ENCODE data around the gene MGME1. TPM values are rescaled to one million over a fixed set of nuclear protein-coding genes. Genes with fewer than 3 reads are reported as not detected.

Gene MGME1
- total RNA-seq, 1 donor from 2014 or later = 25.0 TPM

DNA sequence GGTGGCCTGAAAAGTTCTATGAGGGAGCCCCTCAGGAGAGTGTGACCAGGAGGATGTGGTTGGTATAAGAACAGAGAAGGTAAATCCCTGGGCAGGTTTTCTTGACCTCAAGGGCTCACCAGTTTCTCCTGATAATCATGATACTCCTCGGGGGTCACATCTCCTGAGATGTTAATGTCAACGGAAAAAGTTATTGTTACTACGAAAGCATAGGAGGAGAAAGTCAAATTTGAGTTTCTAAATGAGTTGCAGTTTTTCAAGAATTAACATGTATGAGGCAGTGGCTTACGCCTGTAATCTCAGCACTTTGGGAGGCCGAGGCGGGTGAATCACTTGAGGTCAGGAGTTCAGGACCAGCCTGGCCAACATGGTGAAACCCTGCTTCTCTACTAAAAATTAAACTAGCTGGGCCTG, 23.4 kb downstream of the MGME1 start:
- Mint-ChIP-seq H3K27me3 (ENCODE audit: low read depth) (no peaks in the 10 kb centered on the region), H3K27ac (no peak overlapping the region), H3K9me3 (no peaks in the 10 kb centered on the region), H3K4me1 (peaks cover 7% of the 10 kb centered on the region), H3K4me3 (no peak overlapping the region), H3K36me3 (peaks cover 8% of the 10 kb centered on the region)
- TF ChIP-seq, protein P1, sequence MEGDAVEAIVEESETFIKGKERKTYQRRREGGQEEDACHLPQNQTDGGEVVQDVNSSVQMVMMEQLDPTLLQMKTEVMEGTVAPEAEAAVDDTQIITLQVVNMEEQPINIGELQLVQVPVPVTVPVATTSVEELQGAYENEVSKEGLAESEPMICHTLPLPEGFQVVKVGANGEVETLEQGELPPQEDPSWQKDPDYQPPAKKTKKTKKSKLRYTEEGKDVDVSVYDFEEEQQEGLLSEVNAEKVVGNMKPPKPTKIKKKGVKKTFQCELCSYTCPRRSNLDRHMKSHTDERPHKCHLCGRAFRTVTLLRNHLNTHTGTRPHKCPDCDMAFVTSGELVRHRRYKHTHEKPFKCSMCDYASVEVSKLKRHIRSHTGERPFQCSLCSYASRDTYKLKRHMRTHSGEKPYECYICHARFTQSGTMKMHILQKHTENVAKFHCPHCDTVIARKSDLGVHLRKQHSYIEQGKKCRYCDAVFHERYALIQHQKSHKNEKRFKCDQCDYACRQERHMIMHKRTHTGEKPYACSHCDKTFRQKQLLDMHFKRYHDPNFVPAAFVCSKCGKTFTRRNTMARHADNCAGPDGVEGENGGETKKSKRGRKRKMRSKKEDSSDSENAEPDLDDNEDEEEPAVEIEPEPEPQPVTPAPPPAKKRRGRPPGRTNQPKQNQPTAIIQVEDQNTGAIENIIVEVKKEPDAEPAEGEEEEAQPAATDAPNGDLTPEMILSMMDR (IDR thresholded peaks at IDR 0.05; ENCODE audit: unreplicated experiment) = no peak
- no peak for DNase-seq (ENCODE audit: low spot score in 2 of 2, unreplicated experiment in 2 of 2)

DNA sequence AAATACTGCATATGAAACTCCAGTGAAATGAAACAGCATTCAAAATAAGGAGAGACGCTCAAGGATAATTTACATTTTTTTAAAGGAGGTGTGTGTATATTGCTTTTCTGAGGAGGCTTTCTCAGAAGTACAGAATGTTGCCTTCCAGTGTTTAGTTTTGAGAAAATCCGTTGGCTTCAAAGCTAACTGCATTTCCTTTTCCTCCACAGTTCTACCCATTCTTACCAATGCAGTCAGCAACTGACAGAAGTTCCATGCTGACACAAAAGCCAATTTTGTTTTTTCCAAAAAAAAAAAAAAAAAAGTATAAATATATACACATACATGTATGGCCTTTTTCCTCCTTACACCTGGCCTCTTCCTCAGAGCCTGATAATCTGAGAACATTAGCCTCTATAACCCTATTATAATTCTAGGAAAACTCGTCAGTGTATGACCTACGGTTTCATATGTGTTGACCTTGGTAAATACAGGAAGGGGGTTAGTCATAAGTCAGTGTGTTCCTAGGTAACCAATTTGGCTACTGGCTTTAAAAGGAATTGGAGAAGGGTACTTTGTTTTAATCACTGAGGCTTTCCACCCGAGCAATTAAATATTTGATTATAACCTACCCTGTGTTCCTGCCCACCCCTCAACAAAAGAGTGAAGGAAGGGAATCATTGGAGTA, 24.2 kb downstream of the MGME1 start:
- H3K36me3 Mint-ChIP-seq = peaks cover 6% of the 10 kb centered on the region
- H3K4me1 Mint-ChIP-seq = peaks cover 7% of the 10 kb centered on the region
- TF ChIP-seq, protein P1 (IDR thresholded peaks at IDR 0.05; ENCODE audit: unreplicated experiment) = no peak
- no peak for DNase-seq (ENCODE audit: low spot score in 2 of 2, unreplicated experiment in 2 of 2)
- no peak overlapping the region for H3K27ac Mint-ChIP-seq
- H3K9me3 Mint-ChIP-seq = no peaks in the 10 kb centered on the region
- H3K27me3 Mint-ChIP-seq (ENCODE audit: low read depth) = no peaks in the 10 kb centered on the region
- no peak overlapping the region for H3K4me3 Mint-ChIP-seq

DNA sequence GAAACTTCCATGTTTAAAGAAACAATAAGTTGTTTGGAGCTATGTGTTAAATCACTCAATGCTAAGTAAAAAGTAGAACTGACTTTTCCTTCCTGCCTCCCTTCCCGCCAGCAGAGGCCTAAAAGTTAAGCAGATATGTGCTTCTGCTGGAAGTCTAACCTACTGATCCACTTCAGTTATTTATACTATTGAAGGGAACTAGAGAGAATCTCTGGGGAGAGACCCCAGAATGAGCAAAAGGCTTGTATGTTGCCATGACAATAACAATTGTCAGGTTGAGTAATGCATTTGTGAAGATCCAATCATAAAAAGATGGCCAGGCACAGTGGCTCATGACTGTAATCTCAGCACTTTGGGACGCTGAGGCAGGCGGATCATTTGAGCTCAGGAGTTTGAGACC, 24.7 kb downstream of the MGME1 start:
- Mint-ChIP-seq H3K4me3 (no peak overlapping the region), H3K9me3 (no peaks in the 10 kb centered on the region), H3K36me3 (peaks cover 6% of the 10 kb centered on the region), H3K27me3 (ENCODE audit: low read depth) (no peaks in the 10 kb centered on the region), H3K27ac (no peak overlapping the region), H3K4me1 (peaks cover 7% of the 10 kb centered on the region)
- TF ChIP-seq, protein P1 (IDR thresholded peaks at IDR 0.05; ENCODE audit: unreplicated experiment) = no peak
- DNase-seq (ENCODE audit: low spot score in 2 of 2, unreplicated experiment in 2 of 2) = no peak

DNA sequence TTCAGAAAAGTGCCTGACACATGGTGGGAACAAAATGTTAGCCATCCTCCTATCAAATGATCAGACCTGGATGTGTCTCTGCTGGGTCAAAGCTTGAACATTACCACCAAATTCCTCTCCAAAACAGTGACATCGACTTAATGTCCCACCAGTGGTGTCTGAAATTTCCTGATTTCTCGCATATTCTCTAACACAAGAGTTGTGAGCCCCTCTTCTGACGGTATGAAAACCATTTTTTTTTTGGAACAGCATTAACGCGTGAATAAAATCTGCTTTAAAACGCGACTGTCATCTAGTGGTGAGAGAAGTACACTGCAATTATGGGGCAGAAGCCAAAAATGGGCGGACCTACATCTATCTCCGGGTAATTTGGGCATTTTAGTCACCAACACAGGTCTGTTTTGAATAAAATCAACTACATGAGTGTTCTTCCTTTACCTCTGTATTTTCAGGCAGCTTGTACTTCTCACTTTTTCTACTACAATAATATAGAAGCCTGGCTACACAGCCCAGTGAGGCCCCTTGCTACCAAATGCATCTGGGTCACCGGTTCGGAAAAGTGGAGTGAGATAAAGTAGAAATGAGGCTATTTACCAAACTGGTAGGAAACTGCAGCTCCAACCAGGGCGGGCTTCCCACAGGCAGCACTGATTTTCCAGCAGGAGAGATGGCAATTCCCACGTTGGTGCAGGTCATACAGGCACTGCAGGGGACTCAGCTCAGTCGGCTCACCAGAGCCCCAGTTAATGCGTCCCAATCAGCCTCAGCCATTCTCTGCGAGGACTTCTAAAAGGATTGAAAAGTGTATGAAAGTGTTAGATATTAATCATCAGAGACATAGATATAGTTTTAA, 27.4 kb downstream of the MGME1 start:
- TF ChIP-seq, protein P1 (IDR thresholded peaks at IDR 0.05; ENCODE audit: unreplicated experiment) = peak; percentile 88
- no peak overlapping the region for H3K4me3 Mint-ChIP-seq
- H3K27me3 Mint-ChIP-seq (ENCODE audit: low read depth) = no peaks in the 10 kb centered on the region
- DNase-seq (ENCODE audit: low spot score in 2 of 2, unreplicated experiment in 2 of 2) = no peak
- H3K36me3 Mint-ChIP-seq = peaks cover 2% of the 10 kb centered on the region
- no peak overlapping the region for H3K27ac Mint-ChIP-seq
- peaks cover 7% of the 10 kb centered on the region for H3K4me1 Mint-ChIP-seq
- no peaks in the 10 kb centered on the region for H3K9me3 Mint-ChIP-seq

DNA sequence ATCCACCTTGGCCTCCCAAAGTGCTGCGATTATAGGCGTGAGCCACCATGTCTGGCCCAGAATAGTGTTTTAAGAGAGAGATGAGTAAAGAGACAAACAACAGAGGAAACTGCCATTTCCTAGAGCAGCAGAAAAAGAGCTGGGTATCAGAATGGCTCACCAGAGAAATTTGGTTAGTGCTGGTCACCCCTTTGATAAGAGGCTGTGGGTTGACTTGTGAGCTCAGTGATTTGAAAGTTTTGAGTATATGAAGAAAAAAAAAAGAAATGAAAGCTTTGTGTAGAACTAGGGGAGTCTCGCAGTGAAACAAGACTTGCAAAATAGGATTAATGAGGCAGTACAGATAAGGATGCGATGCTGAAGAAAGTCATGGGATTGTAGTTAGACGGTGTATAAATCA, 29.6 kb downstream of the MGME1 start:
- H3K36me3 Mint-ChIP-seq = no peaks in the 10 kb centered on the region
- TF ChIP-seq, protein P1 (IDR thresholded peaks at IDR 0.05; ENCODE audit: unreplicated experiment) = no peak
- no peak for DNase-seq (ENCODE audit: low spot score in 2 of 2, unreplicated experiment in 2 of 2)
- H3K4me3 Mint-ChIP-seq = no peak overlapping the region
- H3K4me1 Mint-ChIP-seq = peaks cover 7% of the 10 kb centered on the region
- H3K27ac Mint-ChIP-seq = no peak overlapping the region
- no peaks in the 10 kb centered on the region for H3K27me3 Mint-ChIP-seq (ENCODE audit: low read depth)
- no peaks in the 10 kb centered on the region for H3K9me3 Mint-ChIP-seq

Measured in mesothelial cell of epicardium (in vitro differentiated cells).